Renal pelvis (tissue), 4 donors: ENCODE measurements around the gene ABCA13. TPM values are rescaled to one million over a fixed set of nuclear protein-coding genes. Genes with fewer than 3 reads are reported as not detected.
A peak's percentile ranks its signal among the peaks of the same experiment; 100 is the strongest.

ENCODE experiments used
- DNase-seq: peaks from one replicate; pipeline ENCODE4 v3.0.0-alpha.2; 2013
- polyA plus RNA-seq, 3 donors: library from polyadenylated mRNA; unstranded; fragments of 120-200 nt; gene quantifications; one replicate each; pipeline ENCODE4 v1.2.1, GENCODE V29; 2013; ENCODE audit not compliant: insufficient read length in 3 of 3

ABCA13 gene
- polyA plus RNA-seq, 3 donors: 0.70 to 1.8 (median 0.88) TPM

DNA sequence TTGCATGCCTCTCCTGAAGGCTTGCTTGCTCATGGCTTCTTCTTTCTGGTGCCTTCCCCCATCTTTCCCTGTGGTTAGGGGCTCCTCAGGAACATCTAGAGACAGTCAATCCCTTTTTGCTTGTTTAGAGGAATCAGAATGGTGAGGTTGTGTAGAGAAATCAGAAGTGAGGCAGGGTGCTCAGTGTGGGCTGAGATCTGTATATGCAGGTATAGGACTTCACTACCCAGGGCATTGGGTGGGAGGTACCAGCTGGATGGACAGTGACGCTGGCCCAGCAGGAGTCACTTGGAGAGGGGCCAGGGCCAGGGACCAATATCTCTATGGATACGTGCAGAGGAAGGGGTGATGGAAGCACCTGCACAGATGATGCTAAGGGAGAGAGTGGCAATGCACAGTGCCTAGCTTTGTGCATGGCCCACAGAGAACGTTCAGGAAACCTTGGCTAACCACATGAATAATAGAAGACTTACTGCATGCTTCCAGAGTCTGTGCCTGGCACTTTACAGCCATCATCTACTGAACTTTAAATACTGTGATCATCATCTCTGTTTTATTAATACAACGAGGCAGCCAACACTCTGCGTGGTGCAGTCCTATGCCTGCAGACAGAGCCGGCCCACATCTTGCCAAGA, 255.2 kb downstream of the ABCA13 start:
- DNase-seq: no peak

DNA sequence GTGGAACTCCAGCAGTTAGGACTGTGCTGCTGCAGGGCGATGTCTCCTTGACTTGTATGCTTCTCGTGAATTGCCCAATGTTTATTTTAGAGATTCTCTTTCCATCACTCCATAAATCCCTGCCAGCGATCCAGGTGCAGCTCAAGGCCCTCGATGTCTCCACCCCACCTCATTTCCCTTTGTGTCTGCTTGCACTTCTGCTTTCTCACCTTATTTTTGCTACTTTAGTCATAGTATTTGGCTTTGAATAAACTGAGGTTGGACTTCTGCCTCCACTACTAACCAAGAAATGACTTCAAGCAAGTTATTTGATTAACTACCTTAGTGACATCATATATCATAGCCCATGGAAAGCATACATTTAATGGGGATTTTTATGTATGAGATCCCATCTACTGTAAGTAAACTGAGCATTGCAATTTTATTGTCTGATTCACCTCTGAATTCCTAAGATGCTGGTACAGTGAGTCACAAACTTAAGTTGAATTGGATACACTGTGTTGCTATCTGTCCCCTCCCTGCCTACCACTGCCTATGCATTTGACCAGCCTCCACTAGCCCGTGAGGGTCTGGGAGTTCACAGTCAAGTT, 255.8 kb downstream of the ABCA13 start:
- DNase-seq: no peak

DNA sequence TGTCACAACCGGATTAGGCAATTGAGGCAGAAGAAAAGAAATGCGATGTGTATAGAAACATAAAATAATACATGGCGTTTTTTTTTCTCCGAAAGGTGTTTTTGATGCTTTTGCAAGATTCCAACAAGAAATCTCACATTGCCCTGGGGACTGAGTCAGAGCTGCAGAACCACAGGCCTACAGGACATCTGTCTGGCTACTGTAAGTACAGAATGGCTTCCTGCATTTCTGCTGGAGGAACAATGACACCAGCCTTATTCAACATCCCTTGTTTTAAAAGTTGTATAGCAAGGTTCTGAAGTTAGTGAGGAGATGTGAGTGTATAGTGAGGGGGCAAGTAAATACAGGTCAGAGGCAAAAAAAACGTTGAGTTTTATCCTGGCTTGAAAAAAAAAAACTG, 256.4 kb downstream of the ABCA13 start:
- DNase-seq: no peak

DNA sequence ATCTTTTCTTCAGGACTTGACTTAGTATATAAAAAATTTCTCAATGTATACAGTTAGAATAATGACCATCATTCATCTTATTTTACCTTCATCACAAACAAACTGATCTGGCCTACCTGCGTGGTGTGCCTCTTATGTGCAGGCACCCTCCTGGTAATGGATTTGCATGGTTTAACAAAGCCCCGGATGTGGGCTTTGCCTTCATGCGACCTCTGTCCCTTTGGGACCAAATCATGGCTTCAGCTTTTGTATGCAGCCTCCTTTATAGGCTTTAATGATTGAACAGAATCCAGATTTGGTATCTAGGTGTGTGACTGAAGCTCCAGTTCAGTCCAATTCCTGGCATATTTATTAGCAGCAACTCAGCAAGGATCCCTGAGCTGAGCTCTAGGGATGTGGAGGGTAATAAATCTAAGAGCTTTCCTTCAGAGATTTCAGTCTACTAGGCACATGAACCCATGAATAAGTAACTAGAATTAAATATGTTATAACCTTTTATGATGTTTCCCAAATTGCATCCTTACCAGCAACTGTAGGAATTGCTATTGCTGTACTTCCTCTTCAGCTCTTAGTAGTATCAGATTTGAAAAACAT, 256.9 kb downstream of the ABCA13 start:
- no peak for DNase-seq

DNA sequence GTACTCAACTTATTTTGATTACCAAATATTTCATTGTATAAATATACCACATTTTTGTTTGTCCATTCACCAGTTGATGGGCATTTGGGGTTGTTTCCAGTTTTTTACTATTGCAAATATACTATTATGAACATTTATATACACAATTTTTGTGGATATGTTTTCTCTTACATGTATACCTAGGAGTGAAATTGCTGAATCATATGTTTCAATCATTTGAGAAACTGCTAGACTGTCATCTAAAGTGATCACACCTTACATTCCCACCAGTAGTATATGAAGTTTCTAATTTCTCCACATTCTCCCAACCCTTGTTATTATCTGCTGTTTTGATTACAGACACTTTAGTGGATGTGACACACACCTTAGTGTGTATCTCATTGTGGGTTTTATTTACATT, 257.9 kb downstream of the ABCA13 start:
- no peak for DNase-seq

DNA sequence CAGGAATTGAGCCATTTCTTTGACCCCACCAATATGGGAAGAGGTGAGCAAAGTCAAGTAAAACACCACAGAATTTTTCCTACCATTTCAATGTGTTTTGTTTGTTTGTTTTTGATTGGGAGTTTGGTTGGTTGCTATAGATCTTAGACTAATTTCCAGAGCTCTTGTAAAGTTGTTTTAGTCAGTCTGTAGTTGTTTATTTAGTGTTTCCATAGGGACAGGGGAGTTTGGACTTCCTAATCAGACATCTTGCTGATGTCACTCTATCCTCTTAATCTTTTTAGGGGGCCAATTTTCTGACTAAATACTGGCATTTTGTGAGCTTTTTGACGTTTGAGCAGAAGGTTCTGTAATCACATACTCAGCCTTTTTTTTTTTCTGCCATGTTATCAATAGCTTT, 266.9 kb downstream of the ABCA13 start:
- no peak for DNase-seq

DNA sequence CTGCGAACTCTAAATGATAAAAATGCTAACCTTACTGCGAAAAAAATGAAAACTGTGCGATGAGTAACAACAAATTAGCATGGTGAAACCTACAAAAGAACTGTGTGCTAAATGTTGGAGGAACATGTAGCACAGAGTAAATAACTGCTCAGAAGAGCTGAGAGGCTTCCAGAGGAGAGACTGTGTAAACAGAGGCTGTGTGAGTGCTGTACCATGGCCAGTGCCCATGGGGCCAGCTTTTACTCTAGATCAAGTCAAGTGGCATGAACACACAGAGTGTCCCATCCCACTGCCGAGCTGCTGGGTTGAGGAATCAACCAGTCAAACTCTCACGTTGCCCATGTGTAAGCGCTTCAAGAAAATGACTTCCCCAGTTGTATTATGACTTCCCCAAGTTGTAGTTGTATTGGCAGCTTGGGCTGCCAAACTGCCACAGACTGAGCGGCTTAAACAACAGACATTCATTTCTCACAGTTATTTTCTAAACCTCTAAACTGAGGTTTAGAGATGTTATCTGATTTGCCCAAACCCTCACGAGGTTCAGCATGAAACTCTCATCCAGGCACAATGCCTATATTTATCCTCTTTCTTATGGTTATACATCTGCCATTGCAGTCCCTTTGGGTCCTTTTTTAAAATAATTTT, 270.7 kb downstream of the ABCA13 start:
- DNase-seq: no peak

DNA sequence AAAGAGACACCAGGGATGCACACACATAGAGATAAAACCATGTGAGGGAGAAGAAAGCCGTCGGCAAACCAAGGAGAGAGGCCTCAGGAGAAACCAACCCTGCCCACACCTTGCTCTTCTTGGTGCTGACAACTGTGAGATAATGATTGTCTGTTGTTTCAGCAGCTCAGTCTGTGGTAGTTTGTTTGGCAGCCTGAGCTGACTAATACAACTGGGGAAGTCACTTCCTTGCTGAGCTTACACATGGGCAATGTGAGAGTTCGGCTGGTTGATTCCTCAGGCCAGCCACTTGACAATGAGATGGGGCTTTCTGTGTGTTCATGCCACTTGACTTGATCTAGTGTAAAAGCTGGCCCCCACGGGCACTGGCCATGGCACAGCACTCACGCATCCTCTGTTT, 271.8 kb downstream of the ABCA13 start:
- DNase-seq: no peak

DNA sequence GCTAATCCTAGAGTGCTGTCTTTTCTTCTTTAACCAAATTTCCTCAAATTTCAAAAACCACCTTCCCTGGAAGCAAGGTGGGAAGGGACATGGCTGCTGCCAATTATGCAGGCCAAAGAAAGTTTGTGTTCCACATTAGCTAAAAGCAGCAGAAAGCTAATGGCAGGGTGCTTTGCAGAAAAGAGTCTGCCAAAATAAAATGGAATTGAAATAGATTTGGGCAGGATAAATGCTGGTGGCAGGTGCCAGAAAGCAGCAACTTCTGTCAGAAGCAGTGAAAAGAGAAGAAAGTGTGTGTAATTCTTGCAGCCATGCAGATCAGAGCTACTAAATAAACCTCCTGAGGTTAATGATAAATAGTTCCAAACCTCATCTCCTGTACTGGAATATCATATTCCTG, 275.5 kb downstream of the ABCA13 start:
- DNase-seq: no peak

DNA sequence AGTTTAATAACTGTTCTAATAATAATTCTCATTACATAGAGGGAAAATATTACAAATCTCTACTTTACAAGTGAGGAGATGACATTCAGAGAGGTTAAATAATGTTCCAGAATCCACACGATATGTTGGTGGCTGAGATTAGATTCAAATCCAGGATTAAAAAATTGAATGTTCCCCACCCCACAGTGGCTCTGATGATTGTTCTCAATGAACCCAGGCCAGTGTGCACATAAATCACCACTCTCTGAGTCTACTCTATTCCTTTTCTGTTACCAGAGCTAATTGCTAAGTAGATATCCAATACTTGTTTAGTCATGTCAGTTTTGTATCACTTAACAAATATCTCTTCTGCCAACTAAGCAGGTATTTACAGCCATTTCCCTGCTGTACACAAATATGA, 281.0 kb downstream of the ABCA13 start:
- no peak for DNase-seq

DNA sequence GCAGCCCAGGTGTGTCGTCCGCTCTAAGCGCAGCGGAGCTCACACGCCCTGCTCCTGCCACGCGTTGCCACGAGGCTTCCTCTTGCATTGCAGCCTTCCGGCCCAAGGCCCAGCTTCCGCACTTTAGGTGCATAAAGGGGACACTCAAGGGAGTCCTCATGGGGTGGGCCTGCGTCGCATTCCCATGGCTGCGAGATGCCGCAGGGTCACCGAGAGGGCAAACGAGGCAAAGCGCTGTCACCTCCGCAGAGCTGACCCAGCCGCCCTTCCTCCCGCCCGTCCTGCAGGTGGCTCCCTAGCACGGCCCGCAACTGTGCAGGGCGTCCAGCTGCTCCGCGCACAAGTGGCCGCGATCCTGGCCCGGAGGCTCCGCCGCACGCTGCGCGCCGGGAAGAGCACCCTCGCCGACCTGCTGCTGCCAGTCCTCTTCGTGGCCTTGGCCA, 283.5 kb downstream of the ABCA13 start:
- DNase-seq: no peak

DNA sequence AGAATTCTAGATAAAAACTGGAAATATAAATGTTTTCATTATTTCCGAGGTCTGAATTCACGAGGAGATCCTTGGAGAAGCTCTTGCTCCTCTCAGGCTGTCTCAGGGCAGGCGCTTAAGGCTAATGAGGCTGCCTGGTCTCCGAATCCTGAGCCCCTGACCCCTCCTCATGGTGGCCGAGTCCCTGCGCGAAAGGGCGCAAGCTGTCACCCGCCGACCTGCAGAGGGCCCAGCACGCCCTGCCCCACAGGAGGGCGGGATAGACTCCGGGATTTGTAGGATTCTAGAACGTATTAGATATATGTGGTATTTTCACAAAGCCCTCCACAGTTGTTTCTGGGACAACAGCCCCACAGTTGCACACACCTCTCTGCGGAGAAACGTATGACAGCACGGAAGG, 284.1 kb downstream of the ABCA13 start:
- DNase-seq: no peak

DNA sequence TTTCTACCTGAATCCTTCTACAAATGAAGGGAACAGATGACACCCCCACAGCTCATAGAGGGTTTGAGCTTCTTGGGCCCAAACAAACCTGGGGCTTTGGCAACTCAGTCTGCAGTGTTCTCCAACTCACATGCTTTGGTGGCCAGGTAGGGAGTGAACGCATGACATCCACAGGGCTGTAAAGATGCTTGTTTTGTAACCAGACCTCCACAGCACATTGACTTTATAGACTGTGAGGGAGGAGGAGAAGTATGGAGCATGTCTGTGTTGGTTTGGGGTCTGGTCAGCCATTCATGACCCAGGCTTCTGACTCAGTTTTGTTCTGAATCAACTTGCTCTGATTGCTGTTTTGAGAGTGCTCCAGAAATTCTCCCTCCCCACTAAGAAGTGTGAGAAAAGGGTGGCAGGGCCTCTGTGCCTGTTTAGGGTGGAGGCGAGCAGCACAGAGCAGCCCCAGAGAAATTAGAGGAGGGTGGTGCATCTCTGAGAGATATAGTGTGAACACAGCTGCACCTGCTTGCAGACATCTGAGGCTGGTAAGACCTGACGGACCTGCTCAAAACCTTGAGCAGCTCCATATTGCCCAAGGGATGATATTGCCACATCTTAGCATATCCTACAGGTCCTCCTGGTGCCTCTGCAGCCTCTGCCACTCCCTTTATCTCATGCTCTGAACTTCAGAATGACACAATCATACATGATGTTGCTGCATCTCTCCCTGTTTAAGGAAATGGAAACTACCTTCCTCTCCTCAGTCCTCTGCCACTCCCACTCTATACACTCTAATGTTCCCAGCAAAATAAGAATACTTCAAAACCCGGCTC, 287.7 kb downstream of the ABCA13 start:
- peak; percentile 54 for DNase-seq

DNA sequence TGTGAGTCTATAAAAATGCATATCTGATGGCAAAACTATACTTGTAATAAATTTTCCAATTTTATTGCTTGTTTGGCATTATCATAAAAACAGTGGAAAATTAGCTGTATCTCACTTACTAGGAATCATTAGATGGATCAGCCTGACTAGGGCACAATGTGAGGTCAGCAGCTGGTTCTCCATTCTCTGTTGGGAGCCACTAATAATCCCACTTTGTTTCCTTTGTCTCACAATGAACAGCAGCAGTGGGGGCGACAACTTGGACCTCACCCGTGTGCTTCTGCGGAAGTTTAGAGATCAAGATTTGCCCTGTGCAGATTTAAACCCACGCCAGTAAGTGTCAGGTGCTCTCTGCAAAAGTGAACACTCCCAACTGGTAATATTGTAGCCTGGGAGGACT, 295.5 kb downstream of the ABCA13 start:
- no peak for DNase-seq

DNA sequence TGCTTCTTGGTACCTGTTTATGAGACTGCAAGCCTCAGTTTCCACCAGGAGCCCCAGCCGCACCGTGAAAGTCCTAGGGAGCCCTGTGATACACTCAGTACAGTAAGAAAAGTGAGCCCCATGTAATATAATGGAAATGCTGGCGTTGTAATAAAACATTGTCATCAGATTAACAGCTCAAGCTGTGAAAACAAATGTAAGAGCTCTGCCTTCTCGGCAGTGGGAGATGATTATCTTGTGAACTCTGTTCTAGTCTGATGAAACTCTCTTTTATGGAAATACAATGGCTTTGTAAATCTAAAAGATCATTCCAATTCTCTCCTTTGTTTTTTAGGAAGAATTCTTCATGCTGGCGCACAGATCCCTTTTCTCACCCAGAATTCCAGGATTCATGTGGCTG, 299.9 kb downstream of the ABCA13 start:
- DNase-seq: no peak

DNA sequence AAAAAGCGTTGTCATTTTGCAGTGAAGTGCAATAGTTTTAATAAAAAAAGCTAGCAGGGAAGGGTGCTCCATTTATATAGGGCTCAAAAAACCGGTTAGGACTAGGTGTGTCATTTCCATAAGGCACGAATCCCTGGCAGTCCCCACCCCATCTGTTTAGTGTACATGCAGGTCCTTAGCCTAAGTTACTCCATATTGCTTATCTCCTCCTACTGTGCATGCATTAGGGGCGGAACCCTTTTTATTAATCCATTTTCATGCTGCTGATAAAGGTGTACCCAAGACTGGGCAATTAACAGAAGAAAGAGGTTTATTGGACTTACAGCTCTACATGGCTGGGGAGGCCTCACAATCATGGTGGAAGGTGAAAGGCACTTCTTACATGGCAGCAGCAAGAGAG, 301.4 kb downstream of the ABCA13 start:
- no peak for DNase-seq

DNA sequence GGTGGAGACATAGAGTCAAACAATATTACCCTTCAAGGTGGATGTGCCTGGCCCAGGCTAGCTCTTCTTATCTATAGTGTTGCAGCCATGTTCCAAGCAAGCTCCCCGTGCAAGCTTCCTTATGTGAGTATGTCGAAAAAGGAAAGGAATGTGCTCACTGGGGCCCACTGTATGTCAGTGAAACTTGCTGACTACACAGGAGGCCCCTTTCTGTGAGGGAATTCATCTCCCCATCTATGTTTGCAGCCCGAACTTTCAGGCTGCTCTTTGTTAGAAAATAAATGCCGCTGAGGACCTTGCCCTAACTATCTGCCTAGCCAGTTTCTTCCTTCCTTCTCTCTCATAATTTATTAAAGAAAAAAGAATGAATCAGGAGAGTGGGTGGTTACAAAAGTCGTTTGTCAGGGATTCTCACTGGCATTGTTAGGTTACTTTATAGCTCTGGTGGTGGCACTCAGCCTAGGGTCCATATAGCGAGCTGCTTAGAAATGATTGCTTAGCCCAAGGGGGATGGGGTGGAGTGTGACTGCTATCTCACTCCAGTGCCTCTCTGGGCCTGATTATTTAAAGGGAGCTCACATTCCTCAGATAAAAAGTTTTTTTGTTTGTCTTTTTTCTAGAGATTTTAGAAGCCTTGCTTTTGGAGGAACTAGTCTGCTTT, 302.1 kb downstream of the ABCA13 start:
- DNase-seq: no peak

DNA sequence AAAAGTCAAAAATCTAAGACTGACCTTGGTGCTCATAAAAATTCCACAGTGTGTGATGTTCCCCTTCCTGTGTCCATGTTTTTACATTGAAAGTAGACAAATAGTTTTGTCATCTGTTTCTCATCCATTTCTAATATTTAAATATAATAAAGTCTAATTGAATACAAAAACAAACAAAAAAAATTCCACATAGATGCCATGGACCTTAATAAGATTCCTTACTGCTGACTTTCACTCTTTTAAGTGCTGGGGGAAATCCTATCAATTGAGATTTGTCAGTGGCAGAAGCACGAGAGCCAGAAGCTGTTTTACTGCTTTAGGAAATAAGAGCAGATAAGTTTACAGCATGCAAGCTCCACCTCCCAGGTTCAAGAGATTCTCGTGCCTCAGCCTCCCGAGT, 310.0 kb downstream of the ABCA13 start:
- DNase-seq: no peak

DNA sequence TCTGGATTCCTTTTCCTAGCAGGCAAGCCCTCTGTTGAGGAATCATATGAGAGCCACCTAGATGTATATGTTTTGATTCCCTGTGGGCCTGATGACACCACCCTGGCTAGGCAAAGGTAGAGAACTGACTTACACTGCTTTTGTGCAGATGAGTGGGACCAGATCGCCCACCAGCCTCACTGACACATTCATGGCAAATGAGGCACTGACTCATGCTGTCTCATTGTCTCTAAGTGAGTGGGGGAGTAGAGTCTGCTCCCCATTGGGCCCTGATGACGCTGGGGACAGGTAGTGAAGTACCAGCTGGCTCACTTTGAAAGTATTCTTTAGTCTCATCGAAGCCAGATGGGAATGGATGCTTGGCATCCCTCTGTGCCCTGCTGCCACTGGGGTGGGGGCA, 326.3 kb downstream of the ABCA13 start:
- no peak for DNase-seq

DNA sequence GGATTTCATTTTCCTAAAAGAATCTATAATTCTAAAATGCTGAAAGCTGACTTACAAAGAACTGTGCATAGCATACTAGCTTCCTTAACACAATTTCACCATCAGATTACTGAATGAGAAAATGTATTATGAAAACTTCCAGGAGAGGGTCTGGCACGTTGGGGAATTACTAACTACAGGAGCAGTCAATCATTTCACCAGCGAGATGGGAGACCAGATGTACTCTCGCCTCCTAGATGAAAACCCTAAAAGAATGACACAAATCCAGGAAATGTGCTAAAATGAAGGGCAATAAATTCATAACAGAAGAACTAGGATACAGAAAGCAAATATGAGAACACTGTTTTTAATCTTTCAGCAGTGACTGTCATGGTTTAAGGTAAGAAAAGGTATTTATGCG, 330.8 kb downstream of the ABCA13 start:
- no peak for DNase-seq

DNA sequence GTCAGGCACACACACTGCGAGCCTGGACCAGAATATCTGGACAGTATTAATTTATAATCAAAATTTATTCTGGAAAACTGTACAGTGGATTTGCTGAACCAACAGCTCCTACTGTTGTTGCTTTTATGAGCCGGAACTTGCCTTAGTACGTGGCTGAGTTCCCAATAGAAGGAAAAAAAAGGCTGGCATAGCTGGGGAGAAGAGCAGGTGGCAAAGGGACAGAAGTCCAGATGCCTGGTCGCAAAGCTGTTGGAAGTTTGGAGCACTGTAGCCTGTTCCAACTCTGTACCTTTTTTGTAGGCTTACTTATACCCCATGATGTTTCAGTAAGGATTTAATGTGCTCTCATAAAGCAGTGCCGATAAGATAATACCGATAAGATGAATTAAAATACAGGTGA, 333.8 kb downstream of the ABCA13 start:
- no peak for DNase-seq

DNA sequence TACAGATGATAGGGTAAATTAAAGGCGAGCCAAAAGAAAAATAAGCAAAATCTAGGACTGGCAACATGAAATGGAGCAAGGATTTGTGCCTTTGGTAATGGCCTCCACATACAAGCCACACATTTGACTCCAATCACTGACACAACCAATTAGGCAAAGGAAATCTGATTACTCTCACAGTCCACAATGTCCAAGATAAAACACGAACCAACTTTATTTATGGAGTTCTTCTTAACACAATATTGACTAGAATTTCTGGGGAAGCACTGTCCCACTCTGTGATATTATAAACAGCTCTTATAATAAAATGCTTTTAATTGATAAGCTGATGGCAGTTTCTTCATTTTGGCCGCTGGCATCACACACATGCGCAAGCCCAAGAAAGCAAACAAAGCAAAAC, 334.2 kb downstream of the ABCA13 start:
- no peak for DNase-seq
